Motor neuron (in vitro differentiated cells): ENCODE data around the gene RNF175. TPM values are rescaled to one million over a fixed set of nuclear protein-coding genes. Genes with fewer than 3 reads are reported as not detected.
A peak's percentile ranks its signal among the peaks of the same experiment; 100 is the strongest.

Source experiments
- ATAC-seq, 8 experiments: fragments of 200-7000 bp; cut with Tn5 transposase; replicated peaks in 6 of 8; 2 replicates each; pipeline ENCODE4 v1.8.0; 2021; ENCODE audit warnings: mild to moderate bottlenecking in 8 of 8, moderate library complexity in 8 of 8
- H3K27ac ChIP-seq, 2 donors: fragments of 250-450 bp; sonication (Bioruptor Pico); 2 replicates each; pipeline ENCODE4 v1.9.0; 2021; ENCODE audit warnings: antibody characterized with exemption in 2 of 2, mild to moderate bottlenecking in 2 of 2, moderate library complexity in 1 of 2
- H3K4me1 ChIP-seq, 2 donors: fragments of 250-450 bp; sonication (Bioruptor Pico); replicated peaks in 1 of 2; 2 replicates each; pipeline ENCODE4 v1.6.1; 2021; ENCODE audit warnings: antibody characterized with exemption in 2 of 2, mild to moderate bottlenecking in 2 of 2, moderate library complexity in 1 of 2
- H3K4me3 ChIP-seq, 5 donors: fragments of 250-450 bp; sonication (Bioruptor Pico); 2 replicates each; pipeline ENCODE4 v1.9.0; 2021; ENCODE audit warnings: antibody characterized with exemption in 5 of 5, mild to moderate bottlenecking in 5 of 5, moderate library complexity in 4 of 5
- WGBS, 10 experiments: fragments of 450-650 bp; shearing (Covaris generic); methylation state at CpG; one replicate each; pipeline ENCODE4 v1.0.0; 2022; 5-methylcytosine and 5-hydroxymethylcytosine counted together
- in situ Hi-C, 9 experiments: fragments of 400-800 bp; cut with MboI; loops; one replicate each; pipeline ENCODE4 v1.15.0; 2021; ENCODE audit warnings: low sequenced_read_pairs in 9 of 9, low pct_unique_long_range_greater_than_20kb in 2 of 9; ENCODE audit not compliant: unreplicated experiment in 9 of 9
- total RNA-seq, 8 experiments: library from RNA; unstranded; fragments of 300-600 nt; gene quantifications; 2 replicates each; pipeline versions ENCODE4 v1.2.3 to v1.2.4, GENCODE V29; 2022

Gene RNF175
- total RNA-seq, 8 experiments from 2014 or later, result 0.18 to 24.2 (median 14.9) TPM

GRCh38 chr4:153758688-153759406 is 977 bp downstream of the RNF175 start:
- in situ Hi-C loops, result loop anchor here in 1 of 9 experiments (10.0 kb wide), 1 partner anchor 124 kb away; no protein-coding TSS in a partner anchor
- peak in 6 of 8 experiments; percentile 13 to 51 (median 44) for ATAC-seq
- WGBS, 10 experiments, result 39 to 84% (median 55%) methylated on average over 2 to 8 of the region's 15 CpGs; no CpG with 5 or more reads in 3 of the 10 experiments
- peaks cover 16% of the 10 kb centered on the region in 2 donors for H3K4me1 ChIP-seq
- H3K27ac ChIP-seq, result peak overlapping the region in 1 of 2 donors; percentile 43
- peak overlapping the region; percentile 46 to 81 (median 51) for H3K4me3 ChIP-seq

DNA sequence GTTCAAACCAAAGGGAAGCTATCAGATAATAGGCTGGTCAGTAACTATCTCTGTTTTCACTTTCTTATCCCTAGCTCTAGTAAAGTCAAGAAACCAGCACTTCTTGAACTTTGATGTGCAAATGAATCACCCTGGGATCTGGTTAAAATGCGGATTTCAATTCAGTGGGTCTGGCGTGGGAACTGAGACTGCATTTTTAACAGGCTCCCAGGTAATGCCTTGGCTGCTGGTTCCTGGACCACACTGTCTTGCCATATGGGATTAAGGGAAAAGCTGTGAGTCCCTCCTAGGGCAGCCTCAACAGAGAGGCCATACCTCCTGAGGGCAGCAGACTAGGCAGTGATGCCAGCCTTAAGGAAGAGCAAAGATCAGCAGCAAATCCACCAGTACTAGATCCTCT is 1.7 kb downstream of the RNF175 start:
- peak overlapping the region in 1 of 5 donors; percentile 46 for H3K4me3 ChIP-seq
- peaks cover 13 to 14% of the 10 kb centered on the region in 2 donors for H3K4me1 ChIP-seq
- in situ Hi-C loops, result loop anchor here in 1 of 9 experiments (10.0 kb wide), 1 partner anchor 123 kb away; no protein-coding TSS in a partner anchor
- peak in 1 of 8 experiments; percentile 44 for ATAC-seq
- WGBS, 10 experiments, result 60 to 83% (median 72%) methylated on average over 1 to 2 of the region's 2 CpGs; no CpG with 5 or more reads in 5 of the 10 experiments
- no peak overlapping the region for H3K27ac ChIP-seq

- WGBS, 10 experiments, result 0 to 80% (median 61%) methylated on average over 1 of the region's 1 CpG; no CpG with 5 or more reads in 6 of the 10 experiments
- Histone ChIP-seq H3K27ac (no peak overlapping the region), H3K4me3 (no peak overlapping the region), H3K4me1 (peaks cover 13 to 14% of the 10 kb centered on the region in 2 donors)
- in situ Hi-C loops, result loop anchor here in 1 of 9 experiments (10.0 kb wide), 1 partner anchor 123 kb away; no protein-coding TSS in a partner anchor
- no peak for ATAC-seq
These were observed 2.4 kb downstream of the RNF175 start for GRCh38 chr4:153757407-153757806.

GRCh38 chr4:153755186-153755585 is 4.6 kb downstream of the RNF175 start:
- in situ Hi-C loops, result loop anchor here in 1 of 9 experiments (10.0 kb wide), 1 partner anchor 120 kb away; no protein-coding TSS in a partner anchor
- Histone ChIP-seq H3K27ac (no peak overlapping the region), H3K4me3 (no peak overlapping the region), H3K4me1 (peaks cover 6 to 10% of the 10 kb centered on the region in 2 donors)
- no peak for ATAC-seq
- 12 to 100% (median 84%) methylated on average over 1 to 2 of the region's 2 CpGs for WGBS, 10 experiments

- WGBS, 10 experiments, result 16 to 73% (median 37%) methylated on average over 1 to 5 of the region's 5 CpGs
- H3K4me3 ChIP-seq, result no peak overlapping the region
- in situ Hi-C loops, result loop anchor here in 1 of 9 experiments (10.0 kb wide), 1 partner anchor 116 kb away; no protein-coding TSS in a partner anchor
- ATAC-seq, result peak; percentile 69 to 98 (median 88)
- H3K27ac ChIP-seq, result no peak overlapping the region
- H3K4me1 ChIP-seq, result no peaks in the 10 kb centered on the region
These were observed 9.5 kb downstream of the RNF175 start for GRCh38 chr4:153750197-153750817.

DNA sequence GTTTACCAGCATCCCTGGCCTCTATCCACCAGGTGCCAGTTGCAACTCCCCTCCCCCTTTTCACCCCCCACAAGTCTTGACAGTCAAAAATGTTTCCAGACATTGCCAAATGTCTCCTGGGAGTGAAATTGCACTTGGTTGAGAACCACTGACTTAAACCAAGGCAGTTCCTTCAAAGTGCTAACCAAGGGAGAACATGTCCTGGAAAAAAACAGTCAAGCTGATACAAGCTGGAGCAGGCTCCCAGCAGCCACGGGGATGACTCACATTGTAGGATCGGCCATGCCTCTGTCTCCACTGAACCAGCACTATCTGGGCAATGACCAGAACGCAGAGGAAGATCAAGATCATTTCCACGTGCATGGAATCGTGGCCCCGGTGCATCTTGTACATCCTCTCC is 11.4 kb downstream of the RNF175 start:
- in situ Hi-C loops, result loop anchor here in 1 of 9 experiments (10.0 kb wide), 1 partner anchor 114 kb away; no protein-coding TSS in a partner anchor
- Histone ChIP-seq H3K4me3 (no peak overlapping the region), H3K4me1 (no peaks in the 10 kb centered on the region), H3K27ac (no peak overlapping the region)
- WGBS, 10 experiments, result 5 to 100% (median 83%) methylated on average over 3 to 6 of the region's 6 CpGs; no CpG with 5 or more reads in 3 of the 10 experiments
- ATAC-seq, result peak in 4 of 8 experiments; percentile 14 to 87 (median 52)

DNA sequence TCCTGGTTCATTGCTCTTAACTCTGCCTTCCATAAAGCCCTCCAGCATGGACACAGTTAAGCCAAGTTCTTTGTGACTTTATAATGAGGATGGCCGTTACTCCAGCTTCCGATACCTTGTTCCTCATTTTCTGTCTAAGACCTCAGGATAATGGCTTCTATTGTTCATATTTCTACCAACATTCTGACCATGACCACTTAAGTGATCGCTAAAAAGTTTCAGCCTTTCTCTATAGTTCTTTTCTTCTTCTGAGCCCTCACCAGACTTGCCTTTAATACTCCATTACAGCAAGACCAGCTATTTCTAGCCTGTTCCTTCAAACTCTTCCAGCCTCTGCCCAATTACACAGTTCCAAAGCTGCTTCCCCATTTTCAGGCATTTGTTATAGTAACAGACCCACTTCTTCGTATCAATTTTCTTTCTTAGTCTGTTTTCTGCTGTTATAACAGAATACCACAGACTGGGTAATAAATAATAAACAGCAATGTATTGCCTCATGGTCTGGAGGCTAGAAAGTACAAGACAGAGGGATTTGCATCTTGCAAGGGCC is 12.3 kb downstream of the RNF175 start:
- H3K27ac ChIP-seq, result no peak overlapping the region
- ATAC-seq, result no peak
- in situ Hi-C loops, result loop anchor here in 1 of 9 experiments (10.0 kb wide), 1 partner anchor 113 kb away; no protein-coding TSS in a partner anchor
- no peak overlapping the region for H3K4me3 ChIP-seq
- 62 to 100% (median 90%) methylated on average over 2 to 4 of the region's 4 CpGs for WGBS, 10 experiments
- H3K4me1 ChIP-seq, result no peaks in the 10 kb centered on the region

GRCh38 chr4:153745651-153746050 is 14.2 kb downstream of the RNF175 start:
- Histone ChIP-seq H3K4me1 (no peaks in the 10 kb centered on the region), H3K27ac (no peak overlapping the region), H3K4me3 (no peak overlapping the region)
- peak in 1 of 8 experiments; percentile 63 for ATAC-seq
- in situ Hi-C loops, result loop anchor here in 1 of 9 experiments (10.0 kb wide), 1 partner anchor 111 kb away; no protein-coding TSS in a partner anchor

GRCh38 chr4:153741541-153741940 is 18.3 kb downstream of the RNF175 start:
- no peak for ATAC-seq
- in situ Hi-C loops, result loop anchor here in 1 of 9 experiments (10.0 kb wide), 1 partner anchor 107 kb away; no protein-coding TSS in a partner anchor
- Histone ChIP-seq H3K27ac (no peak overlapping the region), H3K4me3 (no peak overlapping the region), H3K4me1 (no peaks in the 10 kb centered on the region)
- WGBS, 10 experiments, result 0 to 100% (median 90%) methylated on average over 1 to 2 of the region's 2 CpGs; no CpG with 5 or more reads in 2 of the 10 experiments

DNA sequence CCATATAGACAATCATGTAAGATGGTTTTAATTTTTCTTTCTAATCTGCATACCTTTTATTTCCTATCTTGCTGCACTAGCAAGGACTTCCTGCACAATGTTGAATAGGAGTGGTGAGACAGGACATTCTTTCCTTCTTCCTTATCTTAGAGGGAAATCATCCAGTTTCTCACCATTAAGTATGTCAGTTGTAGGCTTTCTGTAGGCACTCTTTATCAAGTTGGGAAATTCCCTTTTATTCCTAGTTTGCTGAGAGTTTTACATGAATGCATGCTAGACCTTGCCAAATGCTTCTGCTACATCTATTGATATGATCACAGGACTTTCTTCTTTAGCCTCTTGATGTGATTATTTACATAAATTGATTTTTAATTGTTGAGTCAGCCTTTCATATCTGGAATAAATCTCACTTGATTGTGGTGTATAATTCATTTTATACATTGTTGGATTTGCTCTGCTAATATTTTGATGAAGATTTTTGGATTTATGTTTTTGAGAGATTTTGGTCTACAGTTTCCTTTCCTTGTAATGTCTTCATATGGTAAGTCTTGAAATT is 23.8 kb downstream of the RNF175 start:
- no peak for ATAC-seq
- Histone ChIP-seq H3K4me3 (no peak overlapping the region), H3K4me1 (no peaks in the 10 kb centered on the region), H3K27ac (no peak overlapping the region)
- in situ Hi-C loops, result no loop called here

DNA sequence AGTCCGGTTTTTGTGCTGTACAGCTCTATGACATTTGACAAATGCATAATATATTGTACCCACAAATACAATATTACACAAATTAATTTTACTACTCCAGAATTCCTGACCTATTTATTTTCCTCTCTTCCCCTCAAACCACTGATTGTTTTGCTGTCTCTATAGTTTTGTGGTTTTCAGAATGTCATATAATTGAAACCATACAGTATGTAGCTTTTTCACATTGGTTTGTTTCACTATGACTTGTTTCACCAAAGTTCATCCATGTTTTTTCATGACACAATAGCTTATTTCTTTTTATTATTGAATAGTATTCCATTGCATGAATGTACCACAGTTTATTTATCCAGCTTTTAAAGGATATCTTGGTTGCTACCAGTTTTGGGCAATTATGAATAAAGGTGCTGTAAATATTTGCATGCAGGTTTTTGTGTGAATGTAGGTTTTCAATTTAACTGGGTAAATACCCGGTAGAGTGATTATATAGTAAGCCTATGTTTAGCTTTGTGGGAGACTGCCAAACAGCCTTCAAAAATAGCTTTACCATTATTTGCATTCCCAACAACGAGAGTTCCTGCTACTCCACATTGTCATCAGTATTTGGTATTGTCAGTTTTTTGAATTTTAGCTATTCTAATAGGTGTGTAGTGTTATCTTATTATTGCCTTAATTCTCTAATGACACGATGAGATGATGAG is 25.9 kb downstream of the RNF175 start:
- ATAC-seq, result no peak
- 38 to 95% (median 69%) methylated on average over 2 to 4 of the region's 4 CpGs for WGBS, 10 experiments
- in situ Hi-C loops, result no loop called here
- H3K27ac ChIP-seq, result no peak overlapping the region
- H3K4me1 ChIP-seq, result no peaks in the 10 kb centered on the region
- H3K4me3 ChIP-seq, result no peak overlapping the region

DNA sequence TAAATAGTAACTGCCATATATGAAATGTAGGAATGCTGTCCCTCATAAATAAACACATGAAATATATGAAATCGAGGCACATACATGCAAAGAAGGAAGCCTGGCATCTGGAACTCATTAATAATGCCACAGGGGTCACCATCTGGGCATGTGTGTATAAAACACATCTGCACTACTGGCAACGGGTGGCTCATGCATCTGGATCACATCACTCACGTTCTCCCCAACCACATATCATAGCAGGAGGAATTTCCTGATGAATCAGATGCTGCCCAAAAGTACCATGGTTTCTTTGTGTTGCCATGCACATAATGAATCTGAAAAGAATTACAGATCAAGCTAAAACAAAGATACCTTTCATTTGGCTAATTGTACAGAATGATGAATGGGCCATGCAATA is 28.6 kb downstream of the RNF175 start:
- peak in 3 of 8 experiments; percentile 35 to 74 (median 60) for ATAC-seq
- no peaks in the 10 kb centered on the region for H3K4me1 ChIP-seq
- H3K4me3 ChIP-seq, result no peak overlapping the region
- in situ Hi-C loops, result no loop called here
- 0 to 92% (median 49%) methylated on average over 1 to 3 of the region's 3 CpGs for WGBS, 10 experiments
- H3K27ac ChIP-seq, result no peak overlapping the region
